Activated naive CD4-positive, alpha-beta T cell treated with anti-CD3 and anti-CD28 coated beads for 36 hours (primary cell): Measurements from ENCODE around the gene GRK6. TPM values are rescaled to one million over a fixed set of nuclear protein-coding genes. Genes with fewer than 3 reads are reported as not detected.
A peak's percentile ranks its signal among the peaks of the same experiment; 100 is the strongest.

Experiments used
- CTCF ChIA-PET: fragments of 350-600 bp; sonication (Branson Sonifier 250); formaldehyde crosslinking; loops from one replicate; lab custom pipeline; 2021; ENCODE audit warnings: antibody characterized with exemption; lab: Charles Lee
- DNase-seq: peaks from one replicate; pipeline ENCODE4 v3.0.0-alpha.2; 2020
- H3K27ac Mint-ChIP-seq: one replicate; pipeline ENCODE4 v1.8.0; 2021; ENCODE audit warnings: mild to moderate bottlenecking, mixed read lengths
- H3K27me3 Mint-ChIP-seq: one replicate; pipeline ENCODE4 v1.8.0; 2021; ENCODE audit warnings: low read depth, mixed read lengths
- H3K36me3 Mint-ChIP-seq: one replicate; pipeline ENCODE4 v1.8.0; 2021; ENCODE audit warnings: low read depth, mixed read lengths
- H3K4me1 Mint-ChIP-seq: one replicate; pipeline ENCODE4 v1.8.0; 2021; ENCODE audit warnings: low read depth, mixed read lengths
- H3K4me3 Mint-ChIP-seq: one replicate; pipeline ENCODE4 v1.8.0; 2021; ENCODE audit warnings: mild to moderate bottlenecking, moderate library complexity, mixed read lengths
- H3K9me3 Mint-ChIP-seq: one replicate; pipeline ENCODE4 v1.8.0; 2021; ENCODE audit warnings: mixed read lengths
- intact Hi-C: fragments of 100-400 bp; cut with micrococcal nuclease; formaldehyde crosslinking; loops from one replicate; pipeline ENCODE4 v1.15.1; 2023
- total RNA-seq, 2 experiments: library from RNA; stranded (reverse); gene quantifications; one replicate each; pipeline ENCODE4 v1.2.3, GENCODE V29; 2021

GRK6 gene
- total RNA-seq, 2 experiments from 2014 or later: 117 to 133 TPM

DNA sequence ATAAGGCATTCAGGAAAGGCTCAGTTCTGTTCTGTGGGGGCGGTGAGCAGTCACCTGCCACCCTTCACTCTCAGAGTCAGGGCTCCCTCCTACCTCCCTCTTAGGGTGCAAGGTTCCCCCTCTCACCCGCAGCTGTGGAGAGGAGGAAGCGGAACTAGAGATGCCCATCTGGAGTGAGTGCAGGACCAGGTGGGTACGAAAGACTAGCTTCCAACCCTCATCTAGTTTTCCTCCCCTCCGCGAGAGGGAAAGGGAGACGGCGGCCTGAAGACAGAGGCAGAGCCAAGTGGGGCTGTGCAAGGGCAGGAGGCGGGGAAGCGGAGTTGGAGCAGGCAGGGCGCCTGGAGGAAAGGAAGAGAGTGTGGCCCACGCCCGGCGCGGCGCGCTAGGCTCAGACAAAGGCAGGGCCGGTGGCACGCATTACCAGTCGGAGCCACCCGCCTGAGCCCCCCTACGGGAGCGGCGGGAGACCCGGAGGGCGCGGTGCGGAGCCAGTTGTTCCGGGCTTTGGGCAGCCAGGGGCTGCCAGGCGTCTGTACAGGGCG, 27.4 kb downstream of the GRK6 start:
- H3K27ac Mint-ChIP-seq: peak overlapping the region; percentile 74
- peak overlapping the region; percentile 75 for H3K4me3 Mint-ChIP-seq
- intact Hi-C loops: loop anchor here (1.0 kb wide), 6 partner anchors 9 to 142 kb away; no protein-coding TSS in a partner anchor
- H3K27me3 Mint-ChIP-seq: no peaks in the 10 kb centered on the region
- no peak for DNase-seq
- CTCF ChIA-PET: interaction anchor here (1.1 to 7.1 kb wide), 15 partner anchors 9 to 144 kb away, joined by 3 to 161 read pairs (median 10); partner anchors contain the start of genes F12, GRK6, PFN3 and PRR7
- H3K4me1 Mint-ChIP-seq: peaks cover 20% of the 10 kb centered on the region
- no peaks in the 10 kb centered on the region for H3K9me3 Mint-ChIP-seq
- H3K36me3 Mint-ChIP-seq: no peaks in the 10 kb centered on the region

DNA sequence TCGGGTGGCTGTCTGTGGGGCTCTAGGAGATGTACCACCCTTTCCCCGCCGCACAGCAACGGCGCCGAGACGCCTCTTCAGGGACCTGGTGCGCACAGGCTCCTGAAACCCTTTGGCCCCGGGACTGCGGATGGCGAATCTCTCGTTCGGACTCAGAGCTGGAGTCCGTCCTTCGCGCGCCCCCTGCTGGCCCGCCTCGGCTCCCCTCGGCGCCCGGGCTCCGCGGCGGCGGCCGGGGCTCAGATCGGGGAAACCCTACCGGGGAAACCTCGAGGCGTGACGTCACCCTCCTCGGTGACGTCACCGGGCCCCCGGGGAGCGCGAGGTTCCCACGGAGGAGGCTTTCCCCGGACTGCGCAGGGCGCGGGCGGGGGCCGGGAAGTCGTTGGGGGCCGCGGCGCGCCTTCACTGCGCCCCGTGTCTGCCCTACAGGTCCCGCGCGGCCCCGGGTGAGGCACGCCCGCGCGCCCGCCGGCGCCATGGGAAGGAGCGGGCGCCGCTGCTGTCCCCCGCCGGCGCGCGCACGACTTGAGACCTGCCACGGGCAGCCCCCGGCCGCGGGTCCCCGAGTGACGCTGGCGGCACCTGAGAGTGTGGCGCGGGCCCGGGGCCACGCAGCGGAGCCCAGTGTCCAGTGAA, 28.0 kb downstream of the GRK6 start:
- Mint-ChIP-seq H3K36me3 (no peaks in the 10 kb centered on the region), H3K27me3 (no peaks in the 10 kb centered on the region), H3K27ac (no peak overlapping the region), H3K9me3 (no peaks in the 10 kb centered on the region), H3K4me1 (peaks cover 20% of the 10 kb centered on the region), H3K4me3 (peak overlapping the region; percentile 79)
- intact Hi-C loops: loop anchor here (1.0 kb wide), 8 partner anchors 9 to 142 kb away; no protein-coding TSS in a partner anchor
- DNase-seq: peak; percentile 91
- CTCF ChIA-PET: interaction anchor here (0.7 to 7.1 kb wide), 29 partner anchors 9 to 145 kb away, joined by 3 to 161 read pairs (median 6); partner anchors contain the start of genes F12, GRK6, PDLIM7 and PFN3

DNA sequence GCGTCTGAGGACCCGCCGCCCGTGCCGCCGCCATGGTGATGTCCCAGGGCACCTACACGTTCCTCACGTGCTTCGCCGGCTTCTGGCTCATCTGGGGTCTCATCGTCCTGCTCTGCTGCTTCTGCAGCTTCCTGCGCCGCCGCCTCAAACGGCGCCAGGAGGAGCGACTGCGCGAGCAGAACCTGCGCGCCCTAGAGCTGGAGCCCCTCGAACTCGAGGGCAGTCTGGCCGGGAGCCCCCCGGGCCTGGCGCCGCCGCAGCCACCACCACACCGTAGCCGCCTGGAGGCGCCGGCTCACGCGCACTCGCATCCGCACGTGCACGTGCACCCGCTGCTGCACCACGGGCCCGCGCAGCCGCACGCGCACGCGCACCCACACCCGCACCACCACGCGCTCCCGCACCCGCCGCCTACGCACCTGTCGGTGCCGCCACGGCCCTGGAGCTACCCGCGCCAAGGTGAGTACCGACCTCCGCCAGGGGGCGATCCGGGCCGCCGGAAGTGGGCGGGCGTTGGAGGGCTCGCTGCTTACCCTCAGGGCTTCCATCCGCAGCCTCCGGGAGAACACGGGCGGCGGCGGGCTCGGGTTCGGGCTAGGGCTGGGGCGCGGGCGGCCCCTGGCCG, 28.7 kb downstream of the GRK6 start:
- no peak overlapping the region for H3K27ac Mint-ChIP-seq
- CTCF ChIA-PET: interaction anchor here (0.7 to 7.1 kb wide), 38 partner anchors 8 to 917 kb away, joined by 3 to 161 read pairs (median 5); partner anchors contain the start of genes F12, GRK6, LMAN2 and PDLIM7
- H3K27me3 Mint-ChIP-seq: no peaks in the 10 kb centered on the region
- H3K9me3 Mint-ChIP-seq: no peaks in the 10 kb centered on the region
- H3K36me3 Mint-ChIP-seq: no peaks in the 10 kb centered on the region
- H3K4me1 Mint-ChIP-seq: peaks cover 20% of the 10 kb centered on the region
- peak overlapping the region; percentile 79 for H3K4me3 Mint-ChIP-seq
- intact Hi-C loops: loop anchor here (1.0 kb wide), 2 partner anchors 21 to 46 kb away; no protein-coding TSS in a partner anchor
- DNase-seq: peak; percentile 96

DNA sequence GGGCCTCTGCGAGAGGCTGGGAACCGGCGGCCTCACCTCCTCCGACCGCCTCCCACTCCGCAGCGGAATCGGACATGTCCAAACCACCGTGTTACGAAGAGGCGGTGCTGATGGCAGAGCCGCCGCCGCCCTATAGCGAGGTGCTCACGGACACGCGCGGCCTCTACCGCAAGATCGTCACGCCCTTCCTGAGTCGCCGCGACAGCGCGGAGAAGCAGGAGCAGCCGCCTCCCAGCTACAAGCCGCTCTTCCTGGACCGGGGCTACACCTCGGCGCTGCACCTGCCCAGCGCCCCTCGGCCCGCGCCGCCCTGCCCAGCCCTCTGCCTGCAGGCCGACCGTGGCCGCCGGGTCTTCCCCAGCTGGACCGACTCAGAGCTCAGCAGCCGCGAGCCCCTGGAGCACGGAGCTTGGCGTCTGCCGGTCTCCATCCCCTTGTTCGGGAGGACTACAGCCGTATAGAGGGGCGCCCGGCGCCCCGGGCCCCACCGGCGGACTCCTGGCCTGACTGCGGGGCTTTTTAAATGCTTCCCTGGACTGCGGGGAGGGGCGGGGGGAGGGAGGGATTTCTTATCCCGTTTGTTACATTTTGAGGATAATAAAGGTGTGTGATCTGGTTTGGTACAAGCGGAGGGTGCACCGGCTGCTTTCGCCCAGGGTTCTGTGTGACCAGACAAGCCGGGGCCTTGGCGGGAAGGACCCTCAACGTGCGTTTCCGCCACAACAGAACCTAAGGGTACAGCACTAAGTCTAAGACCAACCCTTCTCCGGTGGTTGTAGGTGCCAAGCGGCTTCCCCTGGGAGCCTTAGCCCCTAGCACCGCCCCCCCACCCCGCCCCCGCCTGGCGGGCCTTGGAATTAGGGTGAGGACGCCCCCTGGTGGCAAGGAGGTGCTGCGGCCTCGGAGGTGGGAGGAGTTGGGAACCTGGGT, 29.4 kb downstream of the GRK6 start:
- DNase-seq: peak; percentile 98
- Mint-ChIP-seq H3K4me3 (peak overlapping the region; percentile 79), H3K27me3 (no peaks in the 10 kb centered on the region), H3K36me3 (no peaks in the 10 kb centered on the region), H3K4me1 (peaks cover 20% of the 10 kb centered on the region), H3K27ac (peak overlapping the region; percentile 82), H3K9me3 (no peaks in the 10 kb centered on the region)
- CTCF ChIA-PET: interaction anchor here (0.7 to 7.1 kb wide), 36 partner anchors 7 to 918 kb away, joined by 3 to 161 read pairs (median 5); partner anchors contain the start of genes F12, GRK6, LMAN2 and PDLIM7
- intact Hi-C loops: loop anchor here (1.0 to 2.0 kb wide), 5 partner anchors 22 to 342 kb away; partner anchors contain the start of gene PDLIM7

DNA sequence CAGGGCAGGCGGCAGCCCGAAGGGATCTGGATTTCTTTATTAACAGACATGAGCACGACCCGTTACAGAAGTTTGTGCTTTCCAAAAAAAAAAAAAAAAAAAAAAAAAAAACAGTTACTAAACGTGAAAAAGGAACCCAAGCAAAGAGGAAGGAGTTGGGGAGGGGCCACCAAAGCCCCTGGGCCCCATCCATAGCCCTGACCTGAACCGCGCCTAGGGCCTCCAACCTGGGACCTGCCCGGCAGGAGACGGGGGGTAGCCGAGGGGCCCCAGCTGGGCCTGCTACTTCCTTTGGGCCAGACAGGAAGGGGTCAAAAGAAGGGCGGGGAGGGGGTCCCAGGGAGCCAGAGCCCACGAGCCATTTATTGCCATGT, 30.1 kb downstream of the GRK6 start:
- no peaks in the 10 kb centered on the region for H3K9me3 Mint-ChIP-seq
- DNase-seq: no peak
- intact Hi-C loops: loop anchor here (1.0 to 2.0 kb wide), 3 partner anchors 22 to 342 kb away; partner anchors contain the start of gene PDLIM7
- peak overlapping the region; percentile 79 for H3K4me3 Mint-ChIP-seq
- no peak overlapping the region for H3K27ac Mint-ChIP-seq
- CTCF ChIA-PET: interaction anchor here (0.6 to 7.1 kb wide), 19 partner anchors 12 to 242 kb away, joined by 3 to 125 read pairs (median 5); partner anchors contain the start of genes PDLIM7, PRR7 and SLC34A1
- H3K27me3 Mint-ChIP-seq: no peaks in the 10 kb centered on the region
- no peaks in the 10 kb centered on the region for H3K36me3 Mint-ChIP-seq
- peaks cover 23% of the 10 kb centered on the region for H3K4me1 Mint-ChIP-seq

DNA sequence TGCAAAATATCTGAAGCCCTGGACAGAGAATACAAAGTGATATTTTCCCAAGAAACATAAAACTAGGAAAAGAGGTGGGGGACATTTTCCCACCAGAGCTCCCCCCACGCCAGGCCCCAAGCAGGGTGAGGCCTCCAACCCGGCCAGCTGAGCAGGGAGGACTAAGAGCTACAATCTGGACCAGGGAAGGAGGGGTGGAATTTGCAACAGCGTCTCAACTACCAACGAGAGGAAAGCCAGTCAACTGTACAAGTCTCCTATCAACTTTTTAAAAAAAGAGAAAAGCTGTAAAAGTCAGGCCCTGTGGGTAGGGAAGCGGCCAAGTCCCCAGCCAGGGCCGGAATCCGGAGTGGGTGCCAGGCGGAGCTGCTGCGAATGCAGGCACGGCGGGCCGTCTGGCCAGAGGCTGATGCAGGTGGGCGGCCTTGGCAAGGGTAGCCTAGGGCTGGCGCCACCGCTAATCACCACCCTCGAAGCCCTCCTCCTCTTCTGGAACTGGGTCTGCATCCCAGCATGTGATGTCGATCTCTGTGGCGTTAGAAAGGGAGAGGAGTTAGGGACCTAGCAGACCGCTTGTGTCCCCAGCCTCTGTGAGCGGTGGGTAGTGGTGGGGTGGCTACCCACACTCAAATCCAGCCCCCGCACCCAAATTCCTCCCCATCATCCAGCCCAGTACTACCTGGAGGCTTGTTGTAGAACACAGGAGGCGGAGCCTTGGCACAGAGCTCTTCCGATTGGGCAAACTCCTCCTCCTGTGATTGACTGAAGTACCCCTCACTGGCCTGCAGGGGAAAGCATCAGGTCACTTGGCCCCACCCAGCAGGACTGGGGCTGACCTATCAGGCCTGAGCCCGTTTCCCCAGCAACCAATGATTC, 30.7 kb downstream of the GRK6 start:
- Mint-ChIP-seq H3K27me3 (no peaks in the 10 kb centered on the region), H3K4me1 (peaks cover 23% of the 10 kb centered on the region), H3K4me3 (peak overlapping the region; percentile 29), H3K36me3 (no peaks in the 10 kb centered on the region), H3K9me3 (no peaks in the 10 kb centered on the region), H3K27ac (no peak overlapping the region)
- intact Hi-C loops: loop anchor here (1.0 to 2.0 kb wide), 3 partner anchors 22 to 343 kb away; partner anchors contain the start of gene PDLIM7
- CTCF ChIA-PET: interaction anchor here (0.6 to 7.1 kb wide), 25 partner anchors 13 to 342 kb away, joined by 3 to 125 read pairs (median 4); partner anchors contain the start of genes PDLIM7, PRR7 and SLC34A1
- DNase-seq: peak; percentile 45

DNA sequence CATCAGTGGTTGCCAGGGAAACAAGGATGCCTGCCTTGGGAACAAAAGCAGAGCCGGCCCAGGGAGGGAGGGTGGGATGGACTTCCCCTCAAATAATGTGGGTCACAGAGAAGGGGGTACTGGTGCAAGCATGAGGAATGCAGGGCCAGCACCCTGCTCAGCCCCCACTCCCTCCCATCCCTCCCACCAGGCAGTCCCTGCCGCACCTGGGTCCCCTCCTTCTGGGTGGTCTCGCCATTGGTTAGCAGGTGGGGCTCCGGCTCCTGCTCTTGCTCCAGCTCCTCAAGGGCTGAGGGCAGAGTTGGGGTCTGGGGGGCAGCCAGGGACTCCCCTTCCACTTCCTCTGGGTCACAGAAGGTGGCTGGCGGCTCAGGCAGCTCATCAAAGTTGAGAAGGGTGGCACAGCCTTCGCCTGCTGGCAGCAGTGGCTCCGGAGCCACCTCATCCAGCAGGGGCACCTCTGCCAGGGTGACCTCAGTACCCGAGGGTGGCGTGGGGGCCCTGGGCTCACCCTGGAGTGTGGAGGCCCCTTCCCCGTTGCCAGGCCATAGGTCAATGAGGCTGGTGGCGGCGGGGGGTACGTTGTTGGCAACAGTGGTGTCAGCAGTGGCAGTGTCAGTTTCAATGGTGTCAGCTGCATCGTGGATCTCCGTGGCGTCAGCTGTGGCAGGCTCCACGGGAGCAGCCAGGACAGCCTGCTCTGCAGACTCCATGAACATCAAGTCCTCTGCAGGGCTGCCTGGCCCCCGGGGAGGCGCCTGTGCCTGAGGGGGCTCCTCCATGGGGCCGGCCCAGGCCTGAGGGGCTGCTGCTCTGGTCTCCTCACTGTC, 31.6 kb downstream of the GRK6 start:
- no peaks in the 10 kb centered on the region for H3K27me3 Mint-ChIP-seq
- no peaks in the 10 kb centered on the region for H3K9me3 Mint-ChIP-seq

DNA sequence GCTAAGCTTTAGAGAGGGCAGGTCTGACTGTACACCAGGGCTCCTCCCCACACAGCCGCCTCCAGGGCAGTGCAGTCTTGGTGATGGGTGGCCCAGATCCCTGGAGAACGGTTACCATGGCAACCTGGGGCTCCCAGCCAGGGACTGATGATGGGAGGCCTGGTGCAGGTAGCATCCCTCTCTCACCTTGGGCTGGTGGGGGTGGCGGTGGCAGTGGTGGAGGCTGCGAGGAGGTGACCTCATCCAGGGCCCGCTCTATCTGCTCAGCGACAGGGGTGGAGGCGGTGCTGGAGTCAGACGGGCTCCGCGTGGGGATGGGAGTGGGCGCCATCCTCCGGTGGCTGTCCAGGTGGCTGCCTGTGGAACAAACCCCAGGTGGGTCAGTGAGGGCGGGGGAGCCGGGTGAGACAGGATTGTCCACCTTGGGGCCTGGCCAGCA, 32.5 kb downstream of the GRK6 start:
- H3K27ac Mint-ChIP-seq: no peak overlapping the region
- H3K36me3 Mint-ChIP-seq: no peaks in the 10 kb centered on the region
- intact Hi-C loops: no loop called here

More for the DNA sequence above, 31.6 kb downstream of the GRK6 start:
- H3K4me1 Mint-ChIP-seq: peaks cover 26% of the 10 kb centered on the region
- no peak overlapping the region for H3K27ac Mint-ChIP-seq
- H3K36me3 Mint-ChIP-seq: no peaks in the 10 kb centered on the region
- H3K4me3 Mint-ChIP-seq: no peak overlapping the region
- no peak for DNase-seq
- CTCF ChIA-PET: interaction anchor here (0.6 to 7.1 kb wide), 14 partner anchors 13 to 145 kb away, joined by 3 to 125 read pairs (median 6); partner anchors contain the start of gene PRR7
- intact Hi-C loops: loop anchor here (2.0 kb wide), 1 partner anchor 21 kb away; no protein-coding TSS in a partner anchor

DNA sequence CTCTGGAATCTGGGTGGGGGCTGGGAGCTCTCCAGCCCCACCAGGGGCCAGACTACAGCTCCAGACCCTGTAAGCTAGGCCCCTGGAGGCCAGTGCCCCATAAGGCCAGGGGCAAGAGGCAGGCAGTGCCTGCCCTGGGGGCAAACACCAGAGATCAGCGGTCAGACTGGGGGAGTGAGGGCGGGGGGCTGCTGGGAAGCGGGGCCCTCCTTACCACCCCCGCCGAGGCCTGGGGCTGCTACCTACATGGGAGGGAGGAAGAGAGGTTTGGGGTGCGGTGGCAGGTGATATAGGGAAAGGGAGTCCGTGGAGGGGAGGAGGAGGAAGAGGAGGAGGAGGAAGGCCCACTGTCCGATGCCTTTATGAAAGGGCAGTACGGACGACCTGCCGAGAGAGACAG, 32.9 kb downstream of the GRK6 start:
- no peaks in the 10 kb centered on the region for H3K36me3 Mint-ChIP-seq
- intact Hi-C loops: no loop called here

More for the DNA sequence above, 32.5 kb downstream of the GRK6 start:
- Mint-ChIP-seq H3K9me3 (no peaks in the 10 kb centered on the region), H3K4me3 (no peak overlapping the region), H3K27me3 (no peaks in the 10 kb centered on the region), H3K4me1 (peaks cover 19% of the 10 kb centered on the region)
- CTCF ChIA-PET: interaction anchor here (1.2 kb wide), 1 partner anchor 68 kb away, joined by 4 read pairs; no protein-coding TSS in a partner anchor
- DNase-seq: no peak

More for the DNA sequence above, 32.9 kb downstream of the GRK6 start:
- Mint-ChIP-seq H3K4me3 (no peak overlapping the region), H3K27me3 (no peaks in the 10 kb centered on the region), H3K9me3 (no peaks in the 10 kb centered on the region), H3K4me1 (peaks cover 18% of the 10 kb centered on the region), H3K27ac (no peak overlapping the region)
- CTCF ChIA-PET: interaction anchor here (1.2 kb wide), 1 partner anchor 69 kb away, joined by 4 read pairs; no protein-coding TSS in a partner anchor
- DNase-seq: no peak
